ENCODE results near the gene ADGRG1. TPM values are rescaled to one million over a fixed set of nuclear protein-coding genes. Genes with fewer than 3 reads are reported as not detected.

The ADGRG1 gene
- total RNA-seq, 1 experiment from 2014 or later, result 131 TPM

DNA sequence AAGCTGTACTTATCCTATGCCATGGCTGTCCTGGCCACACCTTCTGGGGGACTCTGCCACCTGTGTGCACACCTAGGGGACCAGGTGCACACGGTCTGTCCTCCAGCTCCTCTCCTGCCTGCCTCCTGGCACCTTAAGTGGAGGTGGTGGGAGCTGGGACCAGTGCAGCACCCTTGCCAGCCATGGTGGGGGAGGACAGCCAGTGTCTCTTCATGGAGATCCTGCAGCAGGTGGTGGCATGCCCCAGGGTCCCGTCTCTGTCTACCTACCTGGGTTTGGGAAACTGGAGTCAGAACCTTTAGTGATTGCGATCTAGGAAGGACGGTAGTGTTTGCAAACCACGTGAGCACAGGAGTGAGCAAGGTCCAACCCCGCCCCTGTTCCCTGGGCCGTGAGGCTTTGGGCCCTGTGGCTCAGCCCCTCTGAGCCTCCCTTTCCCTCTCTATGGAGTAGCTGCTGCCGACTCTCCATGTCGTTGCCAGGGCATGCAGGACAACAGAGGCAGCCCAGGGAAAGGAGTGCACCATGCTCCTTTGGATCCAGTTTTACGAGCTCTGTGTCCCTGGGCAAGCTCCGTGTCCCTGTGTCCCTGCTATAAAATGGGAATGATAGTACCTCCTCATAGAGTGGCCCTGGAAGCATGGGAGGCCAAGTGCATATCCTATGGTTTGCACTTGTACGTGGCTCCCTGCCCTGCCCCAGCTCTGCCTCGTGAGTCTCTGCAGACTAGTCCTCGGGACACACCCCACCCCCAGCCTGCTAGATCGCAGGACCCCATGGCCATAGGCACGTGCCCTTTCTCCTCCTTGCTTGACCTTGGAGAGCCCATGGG, 7.1 kb downstream of the ADGRG1 start:
- no peak overlapping the region for H3K4me3 ChIP-seq
- H3K27me3 ChIP-seq (ENCODE audit: insufficient read depth, low read depth), result no peaks in the 10 kb centered on the region
- H3K4me2 ChIP-seq, result no peak overlapping the region
- intact Hi-C loops (cut with micrococcal nuclease; ENCODE audit: unreplicated experiment), result no loop called here
- no peak overlapping the region for H3K27ac ChIP-seq
- no TSS peak for BruUV-seq (replicated peaks)
- peaks cover 52% of the 10 kb centered on the region for H3K4me1 ChIP-seq (replicated peaks; ENCODE audit: insufficient read depth)
- no peaks in the 10 kb centered on the region for H3K9me2 ChIP-seq (ENCODE audit: insufficient read depth)
- H2AFZ ChIP-seq, result no peak overlapping the region
- ChIA-PET POLR2A (ENCODE audit: unreplicated experiment) (no interaction called here), CTCF (interaction anchor here (0.5 to 0.6 kb wide), 2 partner anchors 14 to 26 kb away, joined by 3 to 5 read pairs; no protein-coding TSS in a partner anchor)
- H3K79me2 ChIP-seq (ENCODE audit: low read depth), result peaks cover 49% of the 10 kb centered on the region
- TF ChIP-seq, protein P1, sequence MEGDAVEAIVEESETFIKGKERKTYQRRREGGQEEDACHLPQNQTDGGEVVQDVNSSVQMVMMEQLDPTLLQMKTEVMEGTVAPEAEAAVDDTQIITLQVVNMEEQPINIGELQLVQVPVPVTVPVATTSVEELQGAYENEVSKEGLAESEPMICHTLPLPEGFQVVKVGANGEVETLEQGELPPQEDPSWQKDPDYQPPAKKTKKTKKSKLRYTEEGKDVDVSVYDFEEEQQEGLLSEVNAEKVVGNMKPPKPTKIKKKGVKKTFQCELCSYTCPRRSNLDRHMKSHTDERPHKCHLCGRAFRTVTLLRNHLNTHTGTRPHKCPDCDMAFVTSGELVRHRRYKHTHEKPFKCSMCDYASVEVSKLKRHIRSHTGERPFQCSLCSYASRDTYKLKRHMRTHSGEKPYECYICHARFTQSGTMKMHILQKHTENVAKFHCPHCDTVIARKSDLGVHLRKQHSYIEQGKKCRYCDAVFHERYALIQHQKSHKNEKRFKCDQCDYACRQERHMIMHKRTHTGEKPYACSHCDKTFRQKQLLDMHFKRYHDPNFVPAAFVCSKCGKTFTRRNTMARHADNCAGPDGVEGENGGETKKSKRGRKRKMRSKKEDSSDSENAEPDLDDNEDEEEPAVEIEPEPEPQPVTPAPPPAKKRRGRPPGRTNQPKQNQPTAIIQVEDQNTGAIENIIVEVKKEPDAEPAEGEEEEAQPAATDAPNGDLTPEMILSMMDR (conservative IDR thresholded peaks at IDR 0.05), result no peak
- no peak for TF ChIP-seq EZH2 (IDR thresholded peaks at IDR 0.05; ENCODE audit: low read depth)
- no peaks in the 10 kb centered on the region for H3K9me3 ChIP-seq (ENCODE audit: insufficient read depth, low read depth)
- DNase-seq, result no peak
- peaks cover 39% of the 10 kb centered on the region for H4K20me1 ChIP-seq (ENCODE audit: insufficient read depth)
- H3F3A ChIP-seq (ENCODE audit: insufficient read depth, low read depth), result peaks cover 24% of the 10 kb centered on the region; the same call in 1 of the 2 replicates
- peaks cover 6% of the 10 kb centered on the region; the same call in 1 of the 2 replicates for H3K36me3 ChIP-seq (ENCODE audit: low read depth)

DNA sequence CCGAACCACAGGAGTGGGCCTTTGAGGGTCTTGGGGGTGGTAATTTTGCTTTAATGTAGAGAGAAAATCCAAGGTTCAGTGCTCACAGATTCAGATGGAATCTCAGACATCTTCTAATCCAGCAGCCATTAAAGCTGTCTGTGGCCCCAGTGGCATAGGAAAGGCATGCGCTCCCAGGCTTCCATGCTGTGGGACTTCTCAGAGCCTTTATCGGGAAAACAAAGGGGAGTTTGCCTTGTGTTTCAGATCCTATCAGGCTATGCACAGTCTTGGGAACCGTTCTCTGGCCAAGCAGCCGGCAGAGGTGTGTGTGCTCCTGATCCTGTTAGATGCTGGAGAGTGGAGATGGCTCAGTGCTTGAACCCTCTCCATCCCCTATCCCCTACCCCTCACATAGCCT, 7.8 kb downstream of the ADGRG1 start:
- Histone ChIP-seq H3K36me3 (ENCODE audit: low read depth) (peaks cover 6% of the 10 kb centered on the region; the same call in 1 of the 2 replicates), H3K27ac (no peak overlapping the region), H3K79me2 (ENCODE audit: low read depth) (peaks cover 42% of the 10 kb centered on the region), H2AFZ (no peak overlapping the region), H3K4me2 (no peak overlapping the region), H3K9me3 (ENCODE audit: insufficient read depth, low read depth) (no peaks in the 10 kb centered on the region), H3K9me2 (ENCODE audit: insufficient read depth) (no peaks in the 10 kb centered on the region), H4K20me1 (ENCODE audit: insufficient read depth) (peaks cover 33% of the 10 kb centered on the region), H3K27me3 (ENCODE audit: insufficient read depth, low read depth) (no peaks in the 10 kb centered on the region), H3K4me3 (no peak overlapping the region), H3F3A (ENCODE audit: insufficient read depth, low read depth) (peaks cover 30% of the 10 kb centered on the region; the same call in 1 of the 2 replicates), H3K4me1 (replicated peaks; ENCODE audit: insufficient read depth) (peaks cover 52% of the 10 kb centered on the region)
- POLR2A ChIA-PET (ENCODE audit: unreplicated experiment), result no interaction called here
- CTCF ChIA-PET, result no interaction called here
- DNase-seq, result no peak
- TF ChIP-seq, protein P1 (conservative IDR thresholded peaks at IDR 0.05), result no peak
- TF ChIP-seq EZH2 (IDR thresholded peaks at IDR 0.05; ENCODE audit: low read depth), result no peak
- BruUV-seq (replicated peaks), result no TSS peak
- intact Hi-C loops (cut with micrococcal nuclease; ENCODE audit: unreplicated experiment), result no loop called here

DNA sequence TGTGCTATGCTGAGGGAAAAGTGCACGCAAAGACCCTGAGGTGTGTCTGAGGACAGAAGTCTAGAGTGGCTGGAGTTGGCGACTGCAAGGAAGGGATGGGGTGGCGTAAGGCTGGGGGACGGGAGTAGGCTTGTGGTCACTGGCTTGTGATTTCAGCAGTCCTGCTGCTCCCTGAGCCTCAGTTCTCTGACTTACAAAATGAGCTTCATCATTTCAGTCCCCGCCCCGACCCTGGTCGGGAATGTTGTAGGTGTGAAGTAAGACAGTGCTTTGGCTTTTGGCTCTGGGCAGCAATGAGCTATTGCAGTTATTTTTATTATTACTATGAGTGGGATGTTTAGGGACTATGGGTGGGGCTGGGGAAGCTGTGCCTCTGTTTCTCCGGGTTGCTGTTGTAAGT, 8.6 kb downstream of the ADGRG1 start:
- no peak overlapping the region for H3K4me3 ChIP-seq
- peaks cover 38% of the 10 kb centered on the region for H3F3A ChIP-seq (ENCODE audit: insufficient read depth, low read depth)
- no TSS peak for BruUV-seq (replicated peaks)
- DNase-seq, result no peak
- no peak overlapping the region for H2AFZ ChIP-seq
- TF ChIP-seq EZH2 (IDR thresholded peaks at IDR 0.05; ENCODE audit: low read depth), result no peak
- TF ChIP-seq, protein P1 (conservative IDR thresholded peaks at IDR 0.05), result no peak
- intact Hi-C loops (cut with micrococcal nuclease; ENCODE audit: unreplicated experiment), result no loop called here
- peaks cover 33% of the 10 kb centered on the region for H4K20me1 ChIP-seq (ENCODE audit: insufficient read depth)
- ChIA-PET CTCF (no interaction called here), POLR2A (ENCODE audit: unreplicated experiment) (interaction anchor here (0.9 to 1.1 kb wide), 2 partner anchors 18 to 565 kb away, joined by 3 to 5 read pairs; no protein-coding TSS in a partner anchor)
- H3K27me3 ChIP-seq (ENCODE audit: insufficient read depth, low read depth), result no peaks in the 10 kb centered on the region
- H3K4me2 ChIP-seq, result no peak overlapping the region
- peaks cover 6% of the 10 kb centered on the region; the same call in 1 of the 2 replicates for H3K36me3 ChIP-seq (ENCODE audit: low read depth)
- H3K27ac ChIP-seq, result no peak overlapping the region
- H3K79me2 ChIP-seq (ENCODE audit: low read depth), result peaks cover 36% of the 10 kb centered on the region
- peaks cover 52% of the 10 kb centered on the region for H3K4me1 ChIP-seq (replicated peaks; ENCODE audit: insufficient read depth)
- no peaks in the 10 kb centered on the region for H3K9me3 ChIP-seq (ENCODE audit: insufficient read depth, low read depth)
- no peaks in the 10 kb centered on the region for H3K9me2 ChIP-seq (ENCODE audit: insufficient read depth)
